ENCODE measurements around the gene OLFML1. TPM values are rescaled to one million over a fixed set of nuclear protein-coding genes. Genes with fewer than 3 reads are reported as not detected.

OLFML1 gene
- total RNA-seq, 1 donor: 2.2 TPM

DNA sequence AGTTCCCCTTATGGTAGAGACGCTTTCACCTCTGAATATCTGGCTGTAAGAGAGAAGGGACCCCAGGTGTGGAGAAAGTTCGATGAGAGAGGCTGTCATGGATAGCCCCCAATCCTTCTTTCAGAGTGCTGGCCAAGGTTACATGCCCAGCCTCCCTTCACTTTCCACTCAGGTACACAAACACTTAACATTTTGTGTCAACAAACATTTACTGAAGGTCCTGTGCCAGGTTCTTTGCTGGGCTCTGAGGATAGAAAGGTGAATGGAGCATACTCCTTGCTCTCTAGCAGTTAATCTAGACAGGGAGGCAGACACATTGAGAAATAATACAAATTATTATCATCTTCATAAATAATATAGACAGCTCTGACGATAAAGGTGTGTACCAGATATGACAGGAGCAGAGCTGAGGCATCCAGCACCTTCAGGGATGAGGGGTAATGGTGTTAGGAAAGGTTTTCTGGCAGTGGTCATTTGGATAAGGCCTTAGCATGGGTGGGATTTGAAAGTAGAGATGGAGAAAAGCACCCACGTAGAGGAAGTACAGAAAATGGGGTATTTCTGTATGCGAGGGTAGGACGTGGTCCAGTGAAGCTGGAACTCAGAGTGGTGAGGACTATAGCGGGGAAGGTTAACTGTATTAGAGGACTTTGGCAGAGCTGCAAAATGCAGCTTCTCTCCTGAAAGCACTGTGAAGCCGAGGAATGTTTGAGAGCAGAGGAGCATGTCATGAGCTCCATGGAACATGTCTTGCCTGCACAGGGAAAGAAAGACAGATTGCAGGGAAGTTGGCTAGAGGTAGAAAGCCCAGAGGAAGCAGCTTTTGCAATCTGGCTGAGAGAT lies 48.1 kb downstream of the OLFML1 start:
- TF ChIP-seq, protein P1, sequence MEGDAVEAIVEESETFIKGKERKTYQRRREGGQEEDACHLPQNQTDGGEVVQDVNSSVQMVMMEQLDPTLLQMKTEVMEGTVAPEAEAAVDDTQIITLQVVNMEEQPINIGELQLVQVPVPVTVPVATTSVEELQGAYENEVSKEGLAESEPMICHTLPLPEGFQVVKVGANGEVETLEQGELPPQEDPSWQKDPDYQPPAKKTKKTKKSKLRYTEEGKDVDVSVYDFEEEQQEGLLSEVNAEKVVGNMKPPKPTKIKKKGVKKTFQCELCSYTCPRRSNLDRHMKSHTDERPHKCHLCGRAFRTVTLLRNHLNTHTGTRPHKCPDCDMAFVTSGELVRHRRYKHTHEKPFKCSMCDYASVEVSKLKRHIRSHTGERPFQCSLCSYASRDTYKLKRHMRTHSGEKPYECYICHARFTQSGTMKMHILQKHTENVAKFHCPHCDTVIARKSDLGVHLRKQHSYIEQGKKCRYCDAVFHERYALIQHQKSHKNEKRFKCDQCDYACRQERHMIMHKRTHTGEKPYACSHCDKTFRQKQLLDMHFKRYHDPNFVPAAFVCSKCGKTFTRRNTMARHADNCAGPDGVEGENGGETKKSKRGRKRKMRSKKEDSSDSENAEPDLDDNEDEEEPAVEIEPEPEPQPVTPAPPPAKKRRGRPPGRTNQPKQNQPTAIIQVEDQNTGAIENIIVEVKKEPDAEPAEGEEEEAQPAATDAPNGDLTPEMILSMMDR (IDR thresholded peaks at IDR 0.05; ENCODE audit: insufficient read depth, low read depth, low read length): no peak
- no peak for DNase-seq (ENCODE audit: low read depth)
- H3K4me3 ChIP-seq (ENCODE audit: low read depth, low read length): no peak overlapping the region

DNA sequence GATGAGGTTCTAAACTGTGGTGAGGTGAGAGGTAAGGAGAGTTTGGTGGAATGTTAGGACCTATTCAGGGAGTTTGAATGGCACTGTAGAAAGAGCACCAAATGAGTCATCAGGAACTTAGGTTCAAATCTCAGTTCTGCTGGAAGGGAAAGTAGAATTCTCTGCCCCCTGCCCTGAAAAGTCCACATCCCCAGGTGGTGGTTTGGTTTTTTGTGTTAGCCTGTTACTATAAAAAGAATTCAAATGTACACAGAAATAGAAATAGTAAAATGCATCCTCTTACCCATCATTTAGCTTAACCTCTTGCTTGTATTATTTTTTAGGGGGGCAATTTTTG lies 48.7 kb downstream of the OLFML1 start:
- TF ChIP-seq, protein P1 (IDR thresholded peaks at IDR 0.05; ENCODE audit: insufficient read depth, low read depth, low read length): no peak
- DNase-seq (ENCODE audit: low read depth): no peak
- H3K4me3 ChIP-seq (ENCODE audit: low read depth, low read length): no peak overlapping the region

DNA sequence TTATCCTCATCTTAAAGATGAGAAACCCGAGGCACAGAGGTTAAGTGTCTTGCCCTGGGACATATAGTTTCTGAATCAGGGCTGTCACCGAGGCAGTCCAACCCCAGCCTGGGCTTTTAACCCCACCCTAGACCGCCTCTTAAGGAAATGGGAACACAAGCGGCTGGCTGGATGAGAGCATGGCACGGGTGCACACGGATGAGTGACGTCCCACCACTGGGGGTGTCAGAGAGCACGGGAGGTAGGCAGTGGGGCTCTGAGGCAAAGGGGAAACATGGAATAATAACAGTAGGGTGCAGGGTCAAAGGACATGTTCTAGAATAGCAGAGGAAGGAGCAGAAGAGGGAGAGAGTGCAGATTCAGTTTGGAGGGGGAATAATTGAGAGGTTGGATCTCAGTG lies 50.8 kb downstream of the OLFML1 start:
- TF ChIP-seq, protein P1 (IDR thresholded peaks at IDR 0.05; ENCODE audit: insufficient read depth, low read depth, low read length): peak; percentile 4
- no peak for DNase-seq (ENCODE audit: low read depth)
- no peak overlapping the region for H3K4me3 ChIP-seq (ENCODE audit: low read depth, low read length)

DNA sequence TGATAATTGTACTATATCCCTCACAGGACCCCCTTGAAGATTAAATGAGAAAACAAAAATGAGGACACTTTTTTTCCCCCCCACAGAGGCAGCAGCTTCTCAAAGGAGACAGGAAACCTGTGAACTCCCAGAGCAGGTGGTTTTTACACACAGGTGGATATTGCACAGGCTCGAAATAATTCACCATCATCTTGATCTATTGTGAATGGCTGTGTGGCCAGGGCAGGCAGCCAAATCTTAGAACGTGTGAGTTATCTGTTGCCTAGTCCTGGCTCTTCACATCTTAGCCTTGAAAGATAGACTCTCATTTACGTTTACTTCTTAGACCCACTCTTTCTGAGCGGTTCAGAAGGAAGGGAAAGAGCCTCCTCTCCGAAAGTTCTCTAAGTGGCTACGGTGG lies 52.0 kb downstream of the OLFML1 start:
- no peak for DNase-seq (ENCODE audit: low read depth)
- TF ChIP-seq, protein P1 (IDR thresholded peaks at IDR 0.05; ENCODE audit: insufficient read depth, low read depth, low read length): no peak
- H3K4me3 ChIP-seq (ENCODE audit: low read depth, low read length): no peak overlapping the region

DNA sequence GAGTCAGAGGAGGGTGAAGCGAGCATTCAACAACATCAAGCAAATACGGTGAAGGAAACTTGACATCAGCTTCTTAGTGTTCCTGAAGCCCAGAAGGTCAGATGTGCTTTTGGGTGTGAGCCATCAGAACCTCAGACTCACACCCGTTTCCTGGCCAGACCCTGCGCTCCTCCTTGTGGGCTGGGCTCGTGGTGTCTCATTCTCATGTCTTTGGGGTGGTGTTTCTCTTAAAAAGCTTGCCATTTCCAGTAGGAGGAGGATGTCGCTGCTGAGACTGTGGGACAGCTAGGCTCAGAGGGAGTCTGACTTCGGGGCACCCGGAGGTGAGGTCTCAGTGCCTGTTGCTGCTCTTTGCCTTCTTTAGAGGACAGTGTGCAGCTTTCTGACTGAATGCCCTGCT lies 52.7 kb downstream of the OLFML1 start:
- DNase-seq (ENCODE audit: low read depth): no peak
- no peak overlapping the region for H3K4me3 ChIP-seq (ENCODE audit: low read depth, low read length)
- TF ChIP-seq, protein P1 (IDR thresholded peaks at IDR 0.05; ENCODE audit: insufficient read depth, low read depth, low read length): no peak

DNA sequence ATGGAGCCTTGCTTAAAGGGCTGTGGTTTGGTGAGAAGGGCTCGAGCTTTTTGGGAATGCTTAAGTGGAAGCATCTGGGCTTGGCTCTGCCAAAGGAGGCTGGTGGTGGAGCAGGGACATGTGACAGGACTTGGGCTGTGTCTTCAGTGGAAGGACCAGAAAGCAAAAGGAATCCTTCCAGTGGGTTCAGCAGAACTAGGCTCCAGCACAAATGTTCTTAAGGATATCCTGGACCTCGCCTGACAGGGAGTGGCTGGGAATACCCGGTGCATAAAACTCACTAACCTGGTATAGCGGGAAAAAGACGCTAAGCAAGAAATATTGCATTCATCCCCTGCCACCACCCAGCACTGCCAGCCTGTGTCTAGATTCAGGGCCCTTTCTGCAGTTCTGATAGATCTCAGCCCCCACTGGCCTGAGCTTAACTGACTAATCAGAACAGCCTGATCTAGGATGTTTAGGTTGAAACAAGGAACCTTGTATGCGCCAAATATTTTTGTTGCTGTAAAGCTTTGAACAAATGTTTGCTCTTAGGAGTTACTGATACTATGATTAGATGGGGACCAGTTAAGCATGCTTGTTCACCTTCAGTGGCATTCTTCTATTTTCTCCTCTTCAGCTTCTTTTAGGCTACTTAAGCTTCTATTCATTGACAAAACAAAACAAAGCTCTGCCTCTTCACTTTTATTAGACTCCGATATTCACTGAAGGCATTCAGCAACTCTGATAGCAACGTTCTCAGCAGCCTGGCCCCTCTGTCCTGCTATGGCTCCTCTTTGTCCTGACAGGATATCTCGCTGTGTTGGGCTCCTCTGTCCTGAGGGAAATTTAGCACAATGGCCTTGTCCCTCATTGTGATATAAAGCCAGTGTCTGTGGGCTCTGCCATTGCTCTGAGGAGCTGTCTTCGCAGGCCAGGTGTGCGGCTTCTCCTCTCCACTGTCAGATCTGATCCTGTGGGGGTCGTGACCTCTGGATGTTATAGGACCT lies 53.5 kb downstream of the OLFML1 start:
- TF ChIP-seq, protein P1 (IDR thresholded peaks at IDR 0.05; ENCODE audit: insufficient read depth, low read depth, low read length): no peak
- H3K4me3 ChIP-seq (ENCODE audit: low read depth, low read length): no peak overlapping the region
- DNase-seq (ENCODE audit: low read depth): no peak

All from fibroblast of villous mesenchyme (primary cell).